Peyer's patch (tissue), 4 donors: ENCODE measurements around the gene MYOZ1.
"Not testable (repeated sequence)": the region's sequence is repeated elsewhere in the genome, so short reads cannot be mapped to it uniquely, and the experiment has no call there.

Experiments
- CTCF ChIP-seq, 6 experiments: fragments of 450-650 bp in 4 of 6; fragments of 200-600 bp in 2 of 6; sonication (generic) in 1 of 6; IDR thresholded peaks; one replicate each; pipeline ENCODE4 v1.5.1; 2017 to 2019; ENCODE audit warnings: antibody characterized with exemption in 6 of 6, mild to moderate bottlenecking in 3 of 6, moderate library complexity in 1 of 6
- POLR2A ChIP-seq, 2 donors: fragments of 450-650 bp; IDR thresholded peaks; one replicate each; pipeline ENCODE4 v1.5.1; 2017; ENCODE audit warnings: antibody characterized with exemption in 2 of 2, mild to moderate bottlenecking in 2 of 2, moderate library complexity in 2 of 2

DNA sequence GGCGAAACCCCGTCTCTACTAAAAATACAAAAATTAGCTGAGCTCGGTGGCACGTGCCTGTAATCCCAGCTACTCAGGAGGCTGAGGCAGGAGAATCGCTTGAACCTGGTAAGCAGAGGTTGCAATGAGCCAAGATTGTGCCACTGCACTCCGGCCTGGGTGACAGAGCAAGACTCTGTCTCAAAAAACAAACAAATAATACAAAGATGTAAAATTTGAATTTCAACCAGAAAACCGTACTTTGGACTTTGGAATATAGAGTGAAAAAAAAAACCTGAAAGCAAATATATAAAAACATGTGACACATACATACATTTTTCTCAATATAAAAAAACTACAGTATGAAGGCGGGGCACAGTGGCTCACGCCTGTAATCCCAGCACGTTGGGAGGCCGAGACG lies 20.3 kb downstream of the MYOZ1 start:
- TF ChIP-seq CTCF, POLR2A (IDR thresholded peaks at IDR 0.05): not testable (repeated sequence)
